Psoas muscle (tissue), 8 donors: ENCODE data around the gene PRDM15. TPM values are rescaled to one million over a fixed set of nuclear protein-coding genes. Genes with fewer than 3 reads are reported as not detected.

ENCODE experiments used
- ATAC-seq, 4 donors: fragments of 200-7000 bp; cut with Tn5 transposase; one replicate each; pipeline ENCODE4 v1.9.1; 2020; ENCODE audit warnings: moderate library complexity in 3 of 4, mild to moderate bottlenecking in 2 of 4
- DNase-seq, 2 donors: peaks; one replicate each; pipeline ENCODE4 v3.0.0-alpha.2; 2020
- H3K27ac ChIP-seq: fragments of 200-600 bp; one replicate; pipeline ENCODE4 v1.8.0; 2022
- H3K27me3 ChIP-seq, 3 donors: fragments of 200-600 bp in 1 of 3; one replicate each; pipeline versions ENCODE4 v1.6.1 to v1.8.0; 2013 to 2022; ENCODE audit warnings: low read length in 2 of 3, mild to moderate bottlenecking in 2 of 3, moderate library complexity in 1 of 3; ENCODE audit not compliant: insufficient read depth in 3 of 3
- H3K36me3 ChIP-seq, 2 donors: fragments of 200-600 bp in 1 of 2; one replicate each; pipeline versions ENCODE4 v1.6.1 to v1.8.0; 2013 to 2022; ENCODE audit warnings: low read depth in 1 of 2, mild to moderate bottlenecking in 1 of 2, moderate library complexity in 1 of 2; ENCODE audit not compliant: insufficient read depth in 1 of 2
- H3K4me1 ChIP-seq: fragments of 200-600 bp; one replicate; pipeline ENCODE4 v1.8.0; 2022
- H3K4me3 ChIP-seq: fragments of 200-600 bp; one replicate; pipeline ENCODE4 v1.8.0; 2022; ENCODE audit warnings: mild to moderate bottlenecking
- H3K9me3 ChIP-seq: fragments of 200-600 bp; one replicate; pipeline ENCODE4 v1.8.0; 2022
- CTCF ChIP-seq: fragments of 200-600 bp; IDR thresholded peaks from one replicate; pipeline ENCODE4 v1.8.0; 2022; ENCODE audit warnings: antibody characterized with exemption
- WGBS, 3 donors: extraction: QIAGEN DNeasy Blood & Tissue Kit; methylation state at CpG; one replicate each; pipeline versions ENCODE4 v1.1.6 to v1.1.7; 2013; 5-methylcytosine and 5-hydroxymethylcytosine counted together
- intact Hi-C, 2 donors: fragments of 100-400 bp; cut with DNase I; formaldehyde crosslinking; loops; one replicate each; pipeline versions ENCODE4 v1.11.0 to v1.14.2; 2022
- long read RNA-seq, 2 donors: library from polyadenylated mRNA; unstranded; transcript quantifications; one replicate each; pipeline ENCODE4 v2.0.0, GENCODE V29; 2021
- polyA plus RNA-seq, 3 donors: library from polyadenylated mRNA; stranded (reverse); fragments of 200-250 nt; gene quantifications; one replicate each; pipeline ENCODE4 v1.2.3, GENCODE V29; 2013
- total RNA-seq, 4 donors: library from RNA; stranded (reverse); fragmentation: NEBNext Ultra II Directional in 2 of 4; extraction: Animal tissue kit (Norgen Biotek cat#: 25700) in 2 of 4; gene quantifications; one replicate each; pipeline versions ENCODE4 v1.2.1 to v1.2.4, GENCODE V29; 2021 to 2023
- donor health status: healthy with polysubstance abuse.
- donor health status: DM: no; HTN: no; CAD: no; lungs with moderate emphysema.
- donor health status: Bipolar disorder and iron deficiency.
- donor health status: healthy.
- donor health status: DM: yes; HTN: yes; CAD: no.
- donor health status: DM: no; HTN: no; CAD: no.
- donor health status: DM: no; HTN: no; CAD: no.
- donor health status: DM: yes; HTN: yes; CAD: no.

PRDM15 gene
- total RNA-seq (1 to 10 TPM; 3.2 to 6.4 (median 4.4) TPM), polyA plus RNA-seq (1 to 10 TPM; 2.2 to 3.7 (median 2.9) TPM)
- long read RNA-seq, donor 1, partial matches to known transcripts = 1 of 4 reads
- long read RNA-seq, donor 1, other reads (novel, unspliced or antisense) = 3 of 4 reads
- long read RNA-seq, donor 2, partial matches to known transcripts = 2 of 6 reads
- long read RNA-seq, donor 2, other reads (novel, unspliced or antisense) = 4 of 6 reads

GRCh38 chr21:41879190-41879998 is at the start of gene PRDM15:
TSS of gene PRDM15 (minus strand) at chr21:41879344. CDS start at chr21:41860363, 18,981 bp downstream.
- intact Hi-C loops = loop anchor here in 1 of 2 donors (2.0 to 5.0 kb wide), 2 partner anchors 131 to 233 kb away; partner anchors contain the start of gene ZBTB21
- H3K4me1 ChIP-seq = peaks cover 6% of the 10 kb centered on the region
- no peaks in the 10 kb centered on the region for H3K27me3 ChIP-seq
- ATAC-seq = peak; percentile 63 to 77 (median 76)
- peak within 1 kb of the TSS; percentile 85 for H3K4me3 ChIP-seq
- no peaks in the 10 kb centered on the region for H3K9me3 ChIP-seq
- WGBS, 3 donors = 1 to 2% (median 1%) methylated on average over 64 to 89 of the region's 89 CpGs
- H3K36me3 ChIP-seq = no peaks in the 10 kb centered on the region
- TF ChIP-seq CTCF = no peak
- H3K27ac ChIP-seq = peak within 1 kb of the TSS; percentile 93
- peak; percentile 90 to 91 for DNase-seq

- intact Hi-C loops = loop anchor here in 1 of 2 donors (5.0 kb wide), 1 partner anchor 189 kb away; no protein-coding TSS in a partner anchor
- ATAC-seq (no peak), DNase-seq (no peak)
- Histone ChIP-seq H3K27me3 (no peaks in the 10 kb centered on the region), H3K36me3 (no peaks in the 10 kb centered on the region), H3K9me3 (no peaks in the 10 kb centered on the region), H3K4me1 (peaks cover 14% of the 10 kb centered on the region), H3K27ac (no peak overlapping the region), H3K4me3 (no peak overlapping the region)
- no peak for TF ChIP-seq CTCF
- 74 to 80% (median 78%) methylated on average over 10 of the region's 10 CpGs for WGBS, 3 donors
Measured at GRCh38 chr21:41928621-41929220, 49.6 kb upstream of the PRDM15 start.

- ATAC-seq = no peak
- no peak for TF ChIP-seq CTCF
- Histone ChIP-seq H3K4me3 (no peak overlapping the region), H3K27me3 (no peaks in the 10 kb centered on the region), H3K27ac (no peak overlapping the region), H3K4me1 (peaks cover 6% of the 10 kb centered on the region), H3K9me3 (no peaks in the 10 kb centered on the region), H3K36me3 (no peaks in the 10 kb centered on the region)
- 86 to 90% (median 87%) methylated on average over 17 of the region's 17 CpGs for WGBS, 3 donors
- intact Hi-C loops = loop anchor here in 1 of 2 donors (5.0 kb wide), 1 partner anchor 189 kb away; no protein-coding TSS in a partner anchor
- DNase-seq = no peak
Measured at GRCh38 chr21:41927727-41928409, 48.7 kb upstream of the PRDM15 start.

- H3K27ac ChIP-seq = peak overlapping the region; percentile 68
- TF ChIP-seq CTCF = no peak
Measured at GRCh38 chr21:41926807-41927171, 47.6 kb upstream of the PRDM15 start.

More at GRCh38 chr21:41926807-41927171, 47.6 kb upstream of the PRDM15 start:
- H3K4me3 ChIP-seq = peak overlapping the region; percentile 55
- ATAC-seq (no peak), DNase-seq (no peak)
- H3K4me1 ChIP-seq = peaks cover 5% of the 10 kb centered on the region
- intact Hi-C loops = loop anchor here in 1 of 2 donors (5.0 kb wide), 1 partner anchor 191 kb away; no protein-coding TSS in a partner anchor
- WGBS, 3 donors = 22 to 44% (median 28%) methylated on average over 3 of the region's 3 CpGs
- H3K27me3 ChIP-seq = no peaks in the 10 kb centered on the region
- H3K9me3 ChIP-seq = no peaks in the 10 kb centered on the region
- H3K36me3 ChIP-seq = no peaks in the 10 kb centered on the region
